Muscle of leg (tissue), 11 donors: Measurements from ENCODE around the gene CCSER2. TPM values are rescaled to one million over a fixed set of nuclear protein-coding genes. Genes with fewer than 3 reads are reported as not detected.
"Not testable (repeated sequence)": the region's sequence is repeated elsewhere in the genome, so short reads cannot be mapped to it uniquely, and the experiment has no call there.

ENCODE experiments used
- DNase-seq: peaks from one replicate; pipeline ENCODE4 v3.0.0; 2013
- H3K27ac ChIP-seq: one replicate; pipeline ENCODE4 v1.5.1; 2013; ENCODE audit warnings: mild to moderate bottlenecking, low read length, control low read depth
- H3K27me3 ChIP-seq: one replicate; pipeline ENCODE4 v1.6.1; 2013; ENCODE audit warnings: low read length; ENCODE audit not compliant: control insufficient read depth, insufficient read depth
- H3K36me3 ChIP-seq: one replicate; pipeline ENCODE4 v1.6.1; 2013; ENCODE audit warnings: low read length; ENCODE audit not compliant: control insufficient read depth, insufficient read depth
- H3K4me1 ChIP-seq: one replicate; pipeline ENCODE4 v1.6.1; 2013; ENCODE audit warnings: low read length; ENCODE audit not compliant: control insufficient read depth, insufficient read depth
- H3K4me3 ChIP-seq: one replicate; pipeline ENCODE4 v1.5.1; 2013; ENCODE audit warnings: low read length, control low read depth
- H3K9me3 ChIP-seq: replicated peaks from 2 replicates; pipeline ENCODE4 v1.6.1; 2013; ENCODE audit warnings: low read depth, low read length; ENCODE audit not compliant: control insufficient read depth
- WGBS: methylation state at CpG from one replicate; pipeline ENCODE4 v1.1.5; 2013; ENCODE audit warnings: missing lambda C conversion rate; ENCODE audit not compliant: insufficient coverage; 5-methylcytosine and 5-hydroxymethylcytosine counted together
- polyA plus RNA-seq, 8 donors: library from polyadenylated mRNA; unstranded; fragments of 120-200 nt; gene quantifications; one replicate each; pipeline versions ENCODE4 v1.2.1 to v1.2.3, GENCODE V29; 2013; ENCODE audit warnings: inconsistent platforms in 1 of 8, low replicate concordance in 1 of 8; ENCODE audit not compliant: insufficient read length in 8 of 8, insufficient read depth in 1 of 8
- total RNA-seq: library from RNA; stranded (reverse); fragments of 120-200 nt; gene quantifications from one replicate; pipeline ENCODE4 v1.2.4, GENCODE V29; 2013

CCSER2 gene
- total and polyA plus RNA-seq, 9 donors, result 29.1 to 44.1 (median 37.2) TPM

DNA sequence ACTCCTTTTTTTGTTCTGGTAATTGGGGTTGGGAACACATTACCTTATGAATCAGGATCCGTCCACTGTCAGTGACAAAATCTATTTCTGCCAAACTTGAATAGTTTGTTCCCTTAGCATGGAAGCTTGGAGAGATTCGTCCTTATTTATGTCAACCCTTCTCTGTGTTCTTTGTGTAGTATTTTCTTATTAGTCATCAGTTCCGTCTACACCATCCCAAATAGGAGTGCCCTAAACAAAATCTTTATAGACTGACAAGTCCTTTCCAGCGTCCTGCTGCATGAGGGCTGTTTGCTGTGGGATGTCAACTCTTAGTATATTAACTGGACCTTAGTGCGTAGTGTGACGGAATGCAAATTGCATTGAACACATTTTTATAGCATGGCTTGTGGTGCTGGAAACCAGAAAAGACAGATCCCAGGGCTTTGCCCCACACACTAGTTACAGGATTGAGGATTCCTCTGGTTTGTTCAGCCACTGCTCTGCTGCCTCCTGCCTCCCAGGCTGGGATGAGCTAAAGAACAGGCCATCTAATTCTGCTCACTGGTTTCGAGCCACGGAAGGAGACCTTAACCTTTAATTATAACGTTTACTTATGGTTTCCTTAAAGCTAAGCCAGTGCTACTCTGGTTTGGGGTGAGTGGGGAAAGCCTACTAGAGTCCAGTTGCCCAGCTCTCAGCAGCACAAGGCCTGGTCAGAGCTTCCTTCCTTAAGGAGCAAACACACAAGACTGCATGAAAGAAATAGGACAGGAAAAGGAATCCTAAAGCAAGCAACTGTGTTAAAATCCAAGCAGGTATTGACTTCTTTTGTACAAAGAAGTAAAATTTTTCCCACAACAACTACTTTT lies 194.4 kb downstream of the CCSER2 start:
- Histone ChIP-seq H3K27me3 (no peaks in the 10 kb centered on the region), H3K4me1 (no peaks in the 10 kb centered on the region), H3K27ac (no peak overlapping the region), H3K9me3 (peaks cover 2% of the 10 kb centered on the region), H3K36me3 (no peaks in the 10 kb centered on the region), H3K4me3 (no peak overlapping the region)
- no peak for DNase-seq
- WGBS, result 79% methylated on average over 3 of the region's 9 CpGs

DNA sequence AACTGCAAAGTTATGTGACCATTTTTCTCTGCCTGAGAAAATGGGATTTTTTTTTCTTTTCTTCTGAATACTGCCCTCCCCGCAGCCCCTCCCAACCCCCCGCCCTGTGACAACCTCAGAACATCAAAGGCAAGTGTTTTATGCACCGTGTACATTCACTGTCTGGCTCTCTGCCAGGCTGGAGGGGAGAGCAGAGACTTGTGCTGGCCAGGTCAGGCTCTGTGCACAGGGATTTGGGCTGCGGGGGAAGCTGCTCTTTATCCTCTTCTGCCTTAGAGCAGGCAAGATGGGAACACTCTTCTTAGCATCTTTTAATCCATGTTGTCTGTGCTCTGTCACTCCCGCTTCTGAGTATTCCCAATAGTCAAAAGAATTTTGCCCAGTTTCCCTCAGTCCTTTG lies 195.1 kb downstream of the CCSER2 start:
- H3K27ac ChIP-seq, result no peak overlapping the region
- 19% methylated on average over 4 of the region's 5 CpGs for WGBS
- DNase-seq, result no peak
- H3K9me3 ChIP-seq, result peaks cover 2% of the 10 kb centered on the region
- H3K36me3 ChIP-seq, result no peaks in the 10 kb centered on the region
- H3K4me3 ChIP-seq, result no peak overlapping the region
- no peaks in the 10 kb centered on the region for H3K4me1 ChIP-seq
- H3K27me3 ChIP-seq, result no peaks in the 10 kb centered on the region

DNA sequence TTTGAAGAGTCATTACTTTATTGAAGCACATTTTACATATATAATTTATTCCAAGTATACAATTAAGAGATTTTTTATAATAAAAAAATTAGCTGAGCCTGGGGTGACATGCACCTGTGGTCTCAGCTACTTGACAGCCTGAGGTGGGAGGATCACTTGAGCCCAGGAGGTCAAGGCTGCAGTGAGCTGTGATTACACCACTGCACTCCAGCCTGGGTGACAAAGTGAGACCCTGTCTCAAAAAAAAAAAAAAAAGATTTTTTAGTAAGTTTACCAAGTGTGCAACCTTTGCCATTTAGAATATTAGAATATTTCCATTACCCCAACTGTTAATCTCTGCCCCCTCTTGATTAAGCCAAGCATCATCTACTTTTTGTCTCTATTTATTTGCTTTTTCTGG lies 196.0 kb downstream of the CCSER2 start:
- no peaks in the 10 kb centered on the region for H3K27me3 ChIP-seq
- no peak for DNase-seq
- H3K9me3 ChIP-seq, result peaks cover 2% of the 10 kb centered on the region
- H3K4me1 ChIP-seq, result no peaks in the 10 kb centered on the region
- no peaks in the 10 kb centered on the region for H3K36me3 ChIP-seq
- H3K27ac ChIP-seq, result no peak overlapping the region
- H3K4me3 ChIP-seq, result no peak overlapping the region

DNA sequence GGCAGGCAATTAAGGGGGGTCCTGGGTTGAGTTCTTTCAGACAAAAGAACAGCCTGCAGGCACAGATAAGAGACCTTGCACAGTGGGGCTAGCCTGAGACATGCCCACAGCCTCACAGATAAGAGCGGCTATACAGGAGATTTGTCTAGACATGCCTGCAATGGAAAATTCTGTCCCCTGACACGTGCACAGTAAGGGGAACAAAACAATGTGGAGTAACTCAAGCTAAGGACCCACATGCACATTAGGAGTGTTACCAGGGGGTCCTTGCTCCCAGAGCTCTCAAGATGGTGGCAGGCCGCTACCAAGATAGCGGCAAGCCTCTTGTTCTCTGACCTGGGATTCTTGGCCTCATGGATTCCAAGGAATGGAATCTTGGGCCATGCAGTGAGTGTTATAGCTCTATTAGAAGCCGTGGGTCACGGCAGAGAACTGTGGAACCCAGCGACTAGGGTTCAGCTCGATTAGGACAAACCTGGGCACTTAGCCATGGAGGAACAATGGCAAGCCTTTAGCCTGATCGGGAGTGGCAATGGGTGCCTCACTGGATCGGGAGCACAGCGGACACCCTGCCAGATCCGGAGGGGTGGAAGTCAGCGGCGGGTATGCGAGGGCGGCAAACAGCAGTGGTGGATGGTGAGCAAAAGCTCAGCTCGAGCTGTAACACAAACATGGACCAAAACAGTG lies 196.9 kb downstream of the CCSER2 start:
- Histone ChIP-seq H3K4me3 (no peak overlapping the region), H3K9me3 (peaks cover 2% of the 10 kb centered on the region), H3K4me1 (no peaks in the 10 kb centered on the region), H3K27ac (no peak overlapping the region), H3K27me3 (no peaks in the 10 kb centered on the region), H3K36me3 (no peaks in the 10 kb centered on the region)
- 94% methylated on average over 13 of the region's 17 CpGs for whole genome bisulfite sequencing
- no peak for DNase-seq

DNA sequence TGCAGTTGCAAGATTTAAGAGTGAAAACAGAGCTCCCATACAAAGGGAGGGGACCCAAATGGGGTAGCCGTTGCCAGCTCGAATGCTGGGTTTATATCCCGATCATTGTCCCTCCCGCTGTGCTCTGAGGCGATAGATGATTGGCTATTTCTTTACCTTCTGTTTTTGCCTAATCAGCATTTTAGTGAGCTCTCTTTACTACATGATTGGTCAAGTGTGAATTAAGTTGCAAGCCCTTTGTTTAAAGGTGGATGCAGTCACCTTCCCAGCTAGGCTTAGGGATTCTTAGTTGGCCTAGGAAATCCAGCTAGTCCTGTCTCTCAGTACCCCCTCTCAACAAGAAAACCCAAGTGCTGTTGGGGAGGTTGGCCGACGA lies 197.4 kb downstream of the CCSER2 start:
- H3K36me3 ChIP-seq, H3K27me3 ChIP-seq, H3K4me3 ChIP-seq, DNase-seq, H3K27ac ChIP-seq, H3K9me3 ChIP-seq, H3K4me1 ChIP-seq: not testable (repeated sequence)
- WGBS, result no CpG with 5 or more reads among the region's 7 CpGs

DNA sequence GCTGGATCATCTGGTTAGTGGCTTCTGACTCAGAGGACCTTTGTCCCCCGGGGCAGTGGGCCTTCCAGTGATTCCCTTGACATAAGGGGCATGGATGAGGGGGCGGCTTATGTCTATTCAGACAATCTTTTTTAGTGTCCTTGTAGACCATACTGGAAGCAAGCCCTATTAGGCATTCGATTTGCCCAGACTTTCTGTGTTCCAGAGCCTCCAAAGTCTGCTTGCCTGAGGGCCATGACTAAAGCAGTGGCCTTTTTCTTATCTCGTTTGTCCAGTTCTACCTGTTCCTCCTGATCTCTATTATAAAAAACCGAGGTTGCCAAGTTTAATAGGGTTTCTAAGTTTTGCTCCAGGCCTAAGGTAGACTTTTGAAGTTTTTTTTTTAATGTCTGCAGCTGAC lies 199.0 kb downstream of the CCSER2 start:
- H3K4me3 ChIP-seq, H3K36me3 ChIP-seq, H3K9me3 ChIP-seq, H3K4me1 ChIP-seq, DNase-seq, H3K27me3 ChIP-seq, H3K27ac ChIP-seq: not testable (repeated sequence)
- WGBS, result 91% methylated on average over 1 of the region's 5 CpGs

DNA sequence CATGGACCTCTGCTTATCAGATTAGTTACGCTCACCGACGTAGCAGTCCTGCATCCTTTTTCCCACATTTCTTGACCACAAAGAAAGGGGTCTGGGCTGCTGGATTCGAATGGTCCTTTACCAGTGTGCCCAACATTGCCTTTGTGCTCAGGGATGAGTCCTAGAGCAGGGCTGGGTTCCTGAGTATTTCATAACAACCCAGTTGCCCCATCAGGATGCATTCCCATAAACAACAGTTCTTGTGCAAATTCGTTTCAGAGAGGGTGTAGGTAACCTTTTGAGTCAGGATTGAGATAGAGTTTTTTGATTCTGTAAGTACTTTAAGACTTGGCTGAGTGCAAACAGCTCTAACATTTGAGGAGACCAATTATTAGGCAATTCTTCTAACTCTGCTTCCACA lies 200.1 kb downstream of the CCSER2 start:
- H3K36me3 ChIP-seq, H3K4me3 ChIP-seq, H3K27me3 ChIP-seq, H3K27ac ChIP-seq, H3K9me3 ChIP-seq, DNase-seq, H3K4me1 ChIP-seq: not testable (repeated sequence)
- 91% methylated on average over 3 of the region's 5 CpGs for WGBS

DNA sequence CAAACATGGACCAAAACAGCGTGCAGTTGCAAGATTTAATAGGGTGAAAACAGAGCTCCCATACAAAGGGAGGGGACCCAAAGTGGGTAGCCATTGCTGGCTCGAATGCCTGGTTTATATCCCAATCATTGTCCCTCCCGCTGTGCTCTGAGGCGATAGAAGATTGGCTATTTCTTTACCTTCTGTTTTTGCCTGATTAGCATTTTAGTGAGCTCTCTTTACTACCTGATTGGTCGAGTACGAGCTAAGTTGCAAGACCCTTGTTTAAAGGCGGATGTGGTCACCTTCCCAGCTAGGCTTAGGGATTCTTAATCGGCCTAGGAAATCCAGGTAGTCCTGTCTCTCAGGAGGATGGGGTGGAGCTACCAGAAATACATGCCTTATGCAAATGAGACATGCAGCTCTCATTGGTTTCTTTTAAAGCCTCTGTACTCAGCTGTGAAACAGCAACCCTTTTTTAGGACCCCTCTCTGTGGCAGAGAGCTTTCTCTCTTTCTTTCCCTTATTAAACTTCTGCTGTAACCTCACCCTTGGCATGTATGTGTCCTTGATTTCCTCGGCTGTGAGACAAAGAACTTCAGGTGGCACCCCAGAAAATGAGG lies 202.4 kb downstream of the CCSER2 start:
- H3K9me3 ChIP-seq, result no peaks in the 10 kb centered on the region
- no peak for DNase-seq
- 90% methylated on average over 3 of the region's 9 CpGs for WGBS
- no peaks in the 10 kb centered on the region for H3K4me1 ChIP-seq
- H3K27ac ChIP-seq, result no peak overlapping the region
- no peak overlapping the region for H3K4me3 ChIP-seq
- no peaks in the 10 kb centered on the region for H3K36me3 ChIP-seq
- no peaks in the 10 kb centered on the region for H3K27me3 ChIP-seq

DNA sequence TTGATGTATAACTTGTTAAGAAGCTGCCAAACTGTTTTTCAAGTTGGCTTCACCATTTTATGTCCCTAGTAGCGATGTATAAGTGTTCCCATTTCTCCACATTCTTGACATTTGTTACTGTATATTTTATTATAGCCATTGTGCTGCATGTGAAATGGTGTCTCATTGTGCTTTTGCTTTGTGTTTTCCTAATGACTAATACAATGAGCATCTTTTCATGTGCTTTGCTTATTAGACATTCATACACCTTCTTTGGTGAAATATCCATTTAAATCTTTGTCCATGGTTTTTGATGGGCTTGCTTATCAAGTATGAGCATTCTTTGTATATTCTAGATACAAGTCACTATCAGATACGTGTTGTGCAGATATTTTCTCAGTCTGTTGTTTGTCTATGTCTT lies 203.0 kb downstream of the CCSER2 start:
- no CpG with 5 or more reads among the region's 2 CpGs for WGBS
- no peak overlapping the region for H3K27ac ChIP-seq

DNA sequence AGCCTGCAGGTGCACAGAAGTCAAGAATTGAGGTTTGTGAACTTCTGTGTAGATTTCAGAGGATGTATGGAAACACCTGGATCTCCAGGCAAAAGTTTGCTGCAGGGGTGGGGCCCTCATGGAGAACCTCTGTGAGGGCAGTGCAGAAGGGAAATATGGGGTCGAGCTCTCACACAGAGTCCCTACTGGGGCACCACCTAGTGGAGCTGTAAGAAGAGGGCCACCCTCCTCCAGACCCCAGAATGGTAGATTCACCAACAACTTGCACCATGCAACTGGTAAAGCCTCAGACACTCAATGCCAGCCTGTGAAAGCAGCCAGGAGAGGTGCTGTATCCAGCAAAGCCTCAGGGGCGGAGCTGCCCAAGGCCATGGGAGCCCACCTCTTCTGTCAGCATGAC lies 205.8 kb downstream of the CCSER2 start:
- Histone ChIP-seq H3K36me3 (no peaks in the 10 kb centered on the region), H3K4me1 (peaks cover 2% of the 10 kb centered on the region), H3K9me3 (no peaks in the 10 kb centered on the region), H3K27me3 (no peaks in the 10 kb centered on the region), H3K4me3 (no peak overlapping the region), H3K27ac (no peak overlapping the region)
- WGBS, result 64% methylated on average over 2 of the region's 2 CpGs
- DNase-seq, result no peak

More for the DNA sequence above, 203.0 kb downstream of the CCSER2 start:
- no peak overlapping the region for H3K4me3 ChIP-seq
- no peaks in the 10 kb centered on the region for H3K4me1 ChIP-seq
- no peaks in the 10 kb centered on the region for H3K36me3 ChIP-seq
- no peaks in the 10 kb centered on the region for H3K9me3 ChIP-seq
- no peaks in the 10 kb centered on the region for H3K27me3 ChIP-seq
- no peak for DNase-seq
